Thoracic aorta (tissue), 2 donors: Measurements from ENCODE around the gene NR3C2. TPM values are rescaled to one million over a fixed set of nuclear protein-coding genes. Genes with fewer than 3 reads are reported as not detected.

ENCODE experiments used
- ATAC-seq: fragments of 150-250 bp; one replicate; pipeline ENCODE4 v1.8.0; 2017; ENCODE audit warnings: low read depth; ENCODE audit not compliant: insufficient number of reproducible peaks, low FRiP score
- DNase-seq: peaks from one replicate; pipeline ENCODE4 v3.0.0-alpha.2; 2020; ENCODE audit warnings: low spot score
- H3K27ac ChIP-seq, 2 donors: fragments of 200-600 bp; sonication (generic); 1 replicate in 1 of 2; 2 replicates in 1 of 2; pipeline ENCODE4 v1.5.1; 2016; ENCODE audit warnings: mild to moderate bottlenecking in 2 of 2, moderate library complexity in 2 of 2
- H3K27me3 ChIP-seq: fragments of 200-600 bp; sonication (generic); replicated peaks from 2 replicates; pipeline ENCODE4 v1.6.0; 2016; ENCODE audit warnings: mild to moderate bottlenecking; ENCODE audit not compliant: insufficient read depth
- H3K36me3 ChIP-seq: fragments of 200-600 bp; sonication (generic); one replicate; pipeline ENCODE4 v1.5.1; 2016
- H3K4me1 ChIP-seq, 2 donors: fragments of 200-600 bp; sonication (generic); 1 replicate in 1 of 2; 2 replicates in 1 of 2; pipeline versions ENCODE4 v1.5.1 to v1.6.0; 2016; ENCODE audit warnings: low read depth in 2 of 2, mild to moderate bottlenecking in 1 of 2; ENCODE audit not compliant: control insufficient read depth in 1 of 2
- H3K4me3 ChIP-seq: fragments of 200-600 bp; sonication (generic); 2 replicates; pipeline ENCODE4 v1.5.1; 2016; ENCODE audit warnings: mild to moderate bottlenecking
- H3K9me3 ChIP-seq: fragments of 200-600 bp; sonication (generic); 2 replicates; pipeline ENCODE4 v1.5.1; 2016
- total RNA-seq, 2 donors: library from RNA; depleted of rRNA; stranded (reverse); fragments of >200 nt; gene quantifications; one replicate each; pipeline versions ENCODE4 v1.1.0 to v1.2.3, GENCODE V29; 2016
- TF ChIP-seq, protein P1 (sequence below): fragments of 200-600 bp; sonication (generic); IDR thresholded peaks from one replicate; pipeline ENCODE4 v1.5.1; 2019; ENCODE audit warnings: antibody characterized with exemption

The NR3C2 gene
- total RNA-seq, 2 donors from 2014 or later: 11.2 to 18.1 TPM

DNA sequence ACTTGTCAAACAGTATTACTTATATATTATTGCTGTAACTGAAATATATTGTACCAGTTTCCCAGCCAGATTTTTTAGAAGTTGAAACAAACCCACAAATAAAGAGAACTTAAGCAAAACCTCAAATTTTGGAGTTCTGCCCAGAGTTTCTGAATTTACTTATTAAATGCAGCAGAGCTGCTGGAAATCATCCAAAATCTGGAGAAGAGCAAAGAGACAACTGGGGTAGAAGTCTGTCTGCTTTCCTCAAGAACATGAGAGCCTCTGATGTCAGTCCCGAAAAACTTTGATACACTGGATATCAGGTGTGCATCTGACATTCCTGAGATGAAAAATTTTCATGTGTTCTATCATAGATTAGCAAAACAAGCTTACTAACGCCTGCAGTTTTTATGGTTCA lies 325.9 kb downstream of the NR3C2 start:
- no peaks in the 10 kb centered on the region for H3K9me3 ChIP-seq
- TF ChIP-seq, protein P1, sequence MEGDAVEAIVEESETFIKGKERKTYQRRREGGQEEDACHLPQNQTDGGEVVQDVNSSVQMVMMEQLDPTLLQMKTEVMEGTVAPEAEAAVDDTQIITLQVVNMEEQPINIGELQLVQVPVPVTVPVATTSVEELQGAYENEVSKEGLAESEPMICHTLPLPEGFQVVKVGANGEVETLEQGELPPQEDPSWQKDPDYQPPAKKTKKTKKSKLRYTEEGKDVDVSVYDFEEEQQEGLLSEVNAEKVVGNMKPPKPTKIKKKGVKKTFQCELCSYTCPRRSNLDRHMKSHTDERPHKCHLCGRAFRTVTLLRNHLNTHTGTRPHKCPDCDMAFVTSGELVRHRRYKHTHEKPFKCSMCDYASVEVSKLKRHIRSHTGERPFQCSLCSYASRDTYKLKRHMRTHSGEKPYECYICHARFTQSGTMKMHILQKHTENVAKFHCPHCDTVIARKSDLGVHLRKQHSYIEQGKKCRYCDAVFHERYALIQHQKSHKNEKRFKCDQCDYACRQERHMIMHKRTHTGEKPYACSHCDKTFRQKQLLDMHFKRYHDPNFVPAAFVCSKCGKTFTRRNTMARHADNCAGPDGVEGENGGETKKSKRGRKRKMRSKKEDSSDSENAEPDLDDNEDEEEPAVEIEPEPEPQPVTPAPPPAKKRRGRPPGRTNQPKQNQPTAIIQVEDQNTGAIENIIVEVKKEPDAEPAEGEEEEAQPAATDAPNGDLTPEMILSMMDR: no peak
- DNase-seq: no peak
- no peak overlapping the region for H3K27ac ChIP-seq
- H3K4me3 ChIP-seq: no peak overlapping the region
- ATAC-seq: no peak
- peaks cover 8% of the 10 kb centered on the region for H3K36me3 ChIP-seq
- H3K4me1 ChIP-seq: peaks cover 0 to 7% of the 10 kb centered on the region in 2 donors
- H3K27me3 ChIP-seq: no peaks in the 10 kb centered on the region

DNA sequence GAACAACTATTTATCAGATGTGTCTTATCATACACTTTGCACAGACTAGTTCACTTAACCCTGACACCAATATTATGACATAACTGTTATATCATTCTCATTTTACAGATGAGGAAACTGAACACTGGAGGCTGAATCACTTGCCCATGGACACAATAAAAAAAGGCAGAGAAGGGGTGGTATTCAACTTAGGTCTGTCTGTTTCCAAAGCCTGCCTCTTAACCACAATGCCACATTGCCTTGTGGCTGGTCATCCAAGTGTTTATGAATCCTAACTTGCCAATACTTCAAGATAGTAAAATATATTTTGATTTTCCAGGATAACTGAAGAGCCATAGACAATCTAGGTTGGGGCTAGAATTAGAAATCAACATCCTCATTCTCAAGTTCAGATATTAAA lies 327.8 kb downstream of the NR3C2 start:
- H3K27me3 ChIP-seq: no peaks in the 10 kb centered on the region

DNA sequence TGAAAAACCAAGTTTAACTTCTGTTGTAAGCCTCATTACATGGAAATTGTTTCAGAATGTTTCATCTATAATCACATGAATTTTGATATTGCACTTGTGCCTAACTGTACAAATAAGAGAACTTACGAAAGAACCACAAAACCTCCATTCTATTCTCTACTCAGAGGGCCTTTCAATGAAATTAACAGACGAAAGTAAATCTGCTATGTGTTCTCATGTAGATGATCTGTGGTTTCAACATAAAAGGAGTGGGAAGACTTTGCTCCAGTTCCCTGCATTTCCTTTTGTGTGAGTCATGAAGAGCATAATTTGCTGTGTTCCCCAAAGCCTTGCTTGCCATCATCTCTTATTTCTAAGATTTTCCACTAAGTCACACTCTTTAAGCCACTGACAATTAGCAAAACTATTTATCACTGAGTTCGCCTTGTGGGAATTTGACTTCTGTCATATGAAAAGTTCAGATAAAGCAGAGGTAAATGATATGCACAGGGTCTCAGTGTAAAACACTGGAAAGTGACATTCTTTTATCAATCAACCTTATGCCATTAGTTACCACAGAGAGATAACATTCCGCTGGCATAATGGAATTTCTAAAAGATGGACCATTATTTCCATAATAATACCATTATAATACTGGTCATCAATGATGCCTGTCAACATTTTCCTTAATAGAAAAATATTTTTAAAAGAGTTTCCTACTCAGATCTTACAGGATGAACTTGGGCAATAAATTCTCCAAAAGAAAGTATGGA lies 329.8 kb downstream of the NR3C2 start:
- no peak overlapping the region for H3K4me3 ChIP-seq
- ATAC-seq: no peak
- H3K27ac ChIP-seq: no peak overlapping the region

More for the DNA sequence above, 327.8 kb downstream of the NR3C2 start:
- Histone ChIP-seq H3K4me1 (peaks cover 0 to 7% of the 10 kb centered on the region in 2 donors), H3K4me3 (no peak overlapping the region), H3K9me3 (no peaks in the 10 kb centered on the region), H3K36me3 (peaks cover 8% of the 10 kb centered on the region), H3K27ac (no peak overlapping the region)
- ATAC-seq: no peak
- DNase-seq: no peak
- TF ChIP-seq, protein P1: no peak

DNA sequence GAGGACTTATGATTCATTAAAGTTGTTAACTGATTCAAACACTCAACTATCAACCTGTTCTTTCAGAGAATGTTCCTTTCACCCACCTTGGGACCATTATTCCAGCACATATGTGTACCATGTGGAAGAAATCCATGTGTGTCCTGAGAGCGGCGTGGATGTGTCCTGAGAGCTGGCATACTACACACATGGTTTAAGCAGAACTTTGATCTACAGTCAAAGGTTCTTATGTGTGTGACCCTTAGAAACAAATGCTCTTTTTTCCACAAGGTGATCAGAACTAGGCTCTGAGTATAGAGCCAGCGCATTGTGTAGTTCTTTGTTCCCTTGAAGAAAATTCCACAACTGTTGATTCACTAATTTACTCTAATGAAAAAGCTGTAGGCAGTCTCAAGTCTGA lies 332.0 kb downstream of the NR3C2 start:
- Histone ChIP-seq H3K4me1 (no peaks in the 10 kb centered on the region), H3K4me3 (no peak overlapping the region), H3K27ac (no peak overlapping the region), H3K27me3 (no peaks in the 10 kb centered on the region), H3K9me3 (no peaks in the 10 kb centered on the region), H3K36me3 (peaks cover 8% of the 10 kb centered on the region)
- no peak for ATAC-seq
- TF ChIP-seq, protein P1: no peak
- DNase-seq: no peak

More for the DNA sequence above, 329.8 kb downstream of the NR3C2 start:
- Histone ChIP-seq H3K27me3 (no peaks in the 10 kb centered on the region), H3K36me3 (peaks cover 8% of the 10 kb centered on the region), H3K9me3 (no peaks in the 10 kb centered on the region), H3K4me1 (peaks cover 0 to 7% of the 10 kb centered on the region in 2 donors)
- DNase-seq: no peak
- TF ChIP-seq, protein P1: no peak

DNA sequence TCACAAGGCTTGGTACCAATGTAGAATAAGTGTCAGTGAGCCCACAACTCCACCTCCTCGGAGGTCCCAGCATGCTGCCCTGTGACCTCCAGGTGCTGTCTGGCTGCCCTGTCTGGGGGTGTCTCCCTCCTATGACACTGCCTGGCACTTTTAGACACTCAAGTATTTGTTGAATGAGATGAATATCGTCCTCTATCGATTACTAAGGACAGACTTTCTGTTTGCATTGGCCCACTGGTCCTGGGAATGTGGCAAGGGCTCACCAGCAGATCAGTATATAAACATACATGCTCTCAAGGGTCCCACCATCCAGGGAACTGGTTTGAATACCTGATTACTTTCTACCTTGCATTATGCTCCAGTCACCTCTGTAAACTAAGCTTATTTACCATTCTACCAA lies 333.0 kb downstream of the NR3C2 start:
- Histone ChIP-seq H3K36me3 (peaks cover 8% of the 10 kb centered on the region), H3K4me3 (no peak overlapping the region), H3K27ac (no peak overlapping the region), H3K27me3 (no peaks in the 10 kb centered on the region), H3K9me3 (no peaks in the 10 kb centered on the region), H3K4me1 (no peaks in the 10 kb centered on the region)
- ATAC-seq (no peak), DNase-seq (no peak)
- TF ChIP-seq, protein P1: no peak
